ENCODE data around the gene MOGAT3.

- TF ChIP-seq CTCF (conservative IDR thresholded peaks at IDR 0.05; ENCODE audit: low read depth in 2 of 2) (no peak), ZNF114 (CRISPR knock-in tag; IDR thresholded peaks at IDR 0.05) (no peak), EZH2phosphoT487 (IDR thresholded peaks at IDR 0.05; ENCODE audit: unreplicated experiment) (no peak), REST (IDR thresholded peaks at IDR 0.05; ENCODE audit: unreplicated experiment) (no peak)
Measured at GRCh38 chr7:101223528-101223927, 22.7 kb upstream of the MOGAT3 start.
